ENCODE results near the gene DAG1. TPM values are rescaled to one million over a fixed set of nuclear protein-coding genes. Genes with fewer than 3 reads are reported as not detected.

DAG1 gene
- total RNA-seq, 1 experiment from 2014 or later: 177 TPM

- DNase-seq: no peak
- Histone ChIP-seq H3K9me3 (no peaks in the 10 kb centered on the region), H3K4me3 (ENCODE audit: low read depth, low read length) (no peak overlapping the region), H3K4me1 (peaks cover 69% of the 10 kb centered on the region), H3K27me3 (replicated peaks; ENCODE audit: control insufficient read depth, insufficient read depth, low read length) (no peaks in the 10 kb centered on the region), H3K36me3 (ENCODE audit: control insufficient read depth, insufficient read depth, low read length) (no peaks in the 10 kb centered on the region)
- H3K27me3 Mint-ChIP-seq (ENCODE audit: insufficient read depth, unreplicated experiment): no peaks in the 10 kb centered on the region
- CTCF ChIA-PET: no interaction called here
- intact Hi-C loops (cut with micrococcal nuclease; ENCODE audit: unreplicated experiment): no loop called here
- H3K27ac Mint-ChIP-seq (ENCODE audit: unreplicated experiment): peak overlapping the region; percentile 69
- POLR2A ChIA-PET: no interaction called here
- H3K36me3 Mint-ChIP-seq (ENCODE audit: insufficient read depth, unreplicated experiment): peaks cover 27% of the 10 kb centered on the region
- TF ChIP-seq CTCF (IDR thresholded peaks at IDR 0.05; ENCODE audit: insufficient read depth in 1 of 2, low read depth in 1 of 2, low read length in 1 of 2, severe bottlenecking in 1 of 2, unreplicated experiment in 1 of 2): no peak
- H3K4me1 Mint-ChIP-seq (ENCODE audit: low read depth, unreplicated experiment): peaks cover 21% of the 10 kb centered on the region
- BruUV-seq (replicated peaks): no TSS peak
- no peaks in the 10 kb centered on the region for H3K9me3 Mint-ChIP-seq (ENCODE audit: unreplicated experiment)
- H3K4me3 Mint-ChIP-seq (ENCODE audit: unreplicated experiment): no peak overlapping the region
Observed at GRCh38 chr3:49466085-49466484, 4.0 kb upstream of the DAG1 start.

GRCh38 chr3:49469037-49469935 is 781 bp upstream of the DAG1 start:
- ChIA-PET CTCF (interaction anchor here (0.6 to 4.4 kb wide), 8 partner anchors 8 to 129 kb away, joined by 4 to 24 read pairs (median 5); no protein-coding TSS in a partner anchor), POLR2A (interaction anchor here (0.5 to 3.0 kb wide), 8 partner anchors 9 to 129 kb away, joined by 3 to 26 read pairs (median 8); partner anchors contain the start of genes BSN, RHOA, TCTA and USP4)
- peaks cover 54% of the 10 kb centered on the region for H3K4me1 ChIP-seq
- intact Hi-C loops (cut with micrococcal nuclease; ENCODE audit: unreplicated experiment): loop anchor here (1.0 kb wide), 1 partner anchor 8 kb away; no protein-coding TSS in a partner anchor
- H3K4me3 Mint-ChIP-seq (ENCODE audit: unreplicated experiment): peak overlapping the region; percentile 84
- peak; percentile 87 to 90 for DNase-seq
- no peak for TF ChIP-seq CTCF (IDR thresholded peaks at IDR 0.05; ENCODE audit: insufficient read depth in 1 of 2, low read depth in 1 of 2, low read length in 1 of 2, severe bottlenecking in 1 of 2, unreplicated experiment in 1 of 2)
- no peaks in the 10 kb centered on the region for H3K27me3 ChIP-seq (replicated peaks; ENCODE audit: control insufficient read depth, insufficient read depth, low read length)
- H3K36me3 ChIP-seq (ENCODE audit: control insufficient read depth, insufficient read depth, low read length): no peaks in the 10 kb centered on the region
- no peaks in the 10 kb centered on the region for H3K9me3 Mint-ChIP-seq (ENCODE audit: unreplicated experiment)
- H3K27ac Mint-ChIP-seq (ENCODE audit: unreplicated experiment): peak overlapping the region; percentile 98
- H3K9me3 ChIP-seq: no peaks in the 10 kb centered on the region
- H3K27me3 Mint-ChIP-seq (ENCODE audit: insufficient read depth, unreplicated experiment): no peaks in the 10 kb centered on the region
- H3K4me1 Mint-ChIP-seq (ENCODE audit: low read depth, unreplicated experiment): peaks cover 13% of the 10 kb centered on the region
- TSS peak; percentile 89 for BruUV-seq (replicated peaks)
- peak overlapping the region; percentile 35 for H3K4me3 ChIP-seq (ENCODE audit: low read depth, low read length)
- H3K36me3 Mint-ChIP-seq (ENCODE audit: insufficient read depth, unreplicated experiment): peaks cover 49% of the 10 kb centered on the region

- Mint-ChIP-seq H3K9me3 (ENCODE audit: unreplicated experiment) (no peaks in the 10 kb centered on the region), H3K4me1 (ENCODE audit: low read depth, unreplicated experiment) (peaks cover 13% of the 10 kb centered on the region), H3K27ac (ENCODE audit: unreplicated experiment) (peak overlapping the region; percentile 98), H3K36me3 (ENCODE audit: insufficient read depth, unreplicated experiment) (peaks cover 63% of the 10 kb centered on the region), H3K4me3 (ENCODE audit: unreplicated experiment) (peak overlapping the region; percentile 84), H3K27me3 (ENCODE audit: insufficient read depth, unreplicated experiment) (no peaks in the 10 kb centered on the region)
- CTCF ChIA-PET: interaction anchor here (0.8 to 4.4 kb wide), 6 partner anchors 10 to 130 kb away, joined by 3 to 24 read pairs (median 8); no protein-coding TSS in a partner anchor
- TF ChIP-seq CTCF (IDR thresholded peaks at IDR 0.05; ENCODE audit: insufficient read depth in 1 of 2, low read depth in 1 of 2, low read length in 1 of 2, severe bottlenecking in 1 of 2, unreplicated experiment in 1 of 2): no peak
- H3K27me3 ChIP-seq (replicated peaks; ENCODE audit: control insufficient read depth, insufficient read depth, low read length): no peaks in the 10 kb centered on the region
- no peak for DNase-seq
- intact Hi-C loops (cut with micrococcal nuclease; ENCODE audit: unreplicated experiment): no loop called here
- no peaks in the 10 kb centered on the region for H3K9me3 ChIP-seq
- POLR2A ChIA-PET: interaction anchor here (0.6 to 3.0 kb wide), 7 partner anchors 9 to 69 kb away, joined by 5 to 26 read pairs (median 9); partner anchors contain the start of genes NICN1 and RHOA
- TSS peak; percentile 77 for BruUV-seq (replicated peaks)
- H3K4me1 ChIP-seq: peaks cover 44% of the 10 kb centered on the region
- no peaks in the 10 kb centered on the region for H3K36me3 ChIP-seq (ENCODE audit: control insufficient read depth, insufficient read depth, low read length)
- H3K4me3 ChIP-seq (ENCODE audit: low read depth, low read length): peak overlapping the region; percentile 89
Observed at GRCh38 chr3:49470714-49471420, 800 bp downstream of the DAG1 start.
